D721Med (cell line): ENCODE measurements around the gene KCNH2.

ENCODE experiments used
- DNase-seq: peaks from one replicate; pipeline ENCODE4 v3.0.0; 2011; ENCODE audit warnings: low spot score; ENCODE audit not compliant: insufficient read length
- FAIRE-seq: peaks from 2 replicates; lab custom pipeline; 2011; peaks lifted over from hg19 to GRCh38; lab: Jason Lieb, UNC
- TF ChIP-seq, protein P1 (sequence below): IDR thresholded peaks from 2 replicates; pipeline ENCODE4 v1.5.1; 2012; ENCODE audit warnings: mild to moderate bottlenecking, control low read depth; ENCODE audit not compliant: insufficient read depth; ENCODE audit errors: missing control alignments

Gene KCNH2

DNA sequence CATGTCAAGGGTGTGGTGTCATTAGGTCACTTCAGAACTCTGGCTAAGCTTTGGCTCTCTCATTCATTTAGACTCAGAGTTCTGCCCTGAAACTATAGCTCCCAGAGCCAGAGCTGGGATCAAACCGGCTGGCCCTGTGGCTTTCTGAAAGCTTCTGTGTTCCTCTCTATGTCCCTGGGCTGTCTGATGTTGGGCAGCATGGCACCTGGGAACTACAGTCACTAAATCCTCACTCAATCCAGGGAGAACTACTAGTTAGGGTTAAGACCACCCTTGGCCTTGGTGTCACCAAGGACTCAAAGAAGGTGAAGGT, 32.9 kb upstream of the KCNH2 start:
- FAIRE-seq (no peak), DNase-seq (no peak)
- TF ChIP-seq, protein P1, sequence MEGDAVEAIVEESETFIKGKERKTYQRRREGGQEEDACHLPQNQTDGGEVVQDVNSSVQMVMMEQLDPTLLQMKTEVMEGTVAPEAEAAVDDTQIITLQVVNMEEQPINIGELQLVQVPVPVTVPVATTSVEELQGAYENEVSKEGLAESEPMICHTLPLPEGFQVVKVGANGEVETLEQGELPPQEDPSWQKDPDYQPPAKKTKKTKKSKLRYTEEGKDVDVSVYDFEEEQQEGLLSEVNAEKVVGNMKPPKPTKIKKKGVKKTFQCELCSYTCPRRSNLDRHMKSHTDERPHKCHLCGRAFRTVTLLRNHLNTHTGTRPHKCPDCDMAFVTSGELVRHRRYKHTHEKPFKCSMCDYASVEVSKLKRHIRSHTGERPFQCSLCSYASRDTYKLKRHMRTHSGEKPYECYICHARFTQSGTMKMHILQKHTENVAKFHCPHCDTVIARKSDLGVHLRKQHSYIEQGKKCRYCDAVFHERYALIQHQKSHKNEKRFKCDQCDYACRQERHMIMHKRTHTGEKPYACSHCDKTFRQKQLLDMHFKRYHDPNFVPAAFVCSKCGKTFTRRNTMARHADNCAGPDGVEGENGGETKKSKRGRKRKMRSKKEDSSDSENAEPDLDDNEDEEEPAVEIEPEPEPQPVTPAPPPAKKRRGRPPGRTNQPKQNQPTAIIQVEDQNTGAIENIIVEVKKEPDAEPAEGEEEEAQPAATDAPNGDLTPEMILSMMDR = no peak

DNA sequence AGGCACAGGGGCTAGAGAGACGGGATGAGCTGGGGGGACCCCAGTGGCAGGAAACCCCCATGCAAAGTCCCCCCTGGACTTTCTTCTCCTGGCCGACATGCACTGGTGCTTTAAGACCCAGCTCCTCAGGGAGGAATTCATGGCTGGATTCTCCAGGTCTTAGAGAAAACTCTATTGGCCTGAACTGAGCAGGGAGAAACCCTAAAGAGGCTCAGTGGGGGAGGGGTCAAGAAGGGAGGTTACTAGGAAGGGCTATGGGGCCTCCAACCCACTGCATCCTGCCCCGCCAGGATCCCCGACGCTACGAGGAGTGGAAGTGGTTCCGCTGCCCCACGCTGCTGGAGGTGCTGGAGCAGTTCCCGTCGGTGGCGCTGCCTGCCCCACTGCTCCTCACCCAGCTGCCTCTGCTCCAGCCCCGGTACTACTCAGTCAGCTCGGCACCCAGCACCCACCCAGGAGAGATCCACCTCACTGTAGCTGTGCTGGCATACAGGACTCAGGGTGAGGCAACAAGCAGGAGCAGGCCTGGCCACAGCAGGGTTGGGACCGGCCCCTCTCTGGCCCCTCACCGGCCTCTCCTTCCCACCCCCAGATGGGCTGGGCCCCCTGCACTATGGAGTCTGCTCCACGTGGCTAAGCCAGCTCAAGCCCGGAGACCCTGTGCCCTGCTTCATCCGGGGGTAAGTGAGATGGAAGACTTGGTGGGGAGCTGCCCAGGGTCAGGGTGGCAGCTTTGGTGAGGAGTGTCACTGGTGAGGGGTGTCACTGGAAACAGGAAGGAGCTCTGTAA, 32.4 kb upstream of the KCNH2 start:
- FAIRE-seq (no peak), DNase-seq (no peak)
- TF ChIP-seq, protein P1 = no peak

DNA sequence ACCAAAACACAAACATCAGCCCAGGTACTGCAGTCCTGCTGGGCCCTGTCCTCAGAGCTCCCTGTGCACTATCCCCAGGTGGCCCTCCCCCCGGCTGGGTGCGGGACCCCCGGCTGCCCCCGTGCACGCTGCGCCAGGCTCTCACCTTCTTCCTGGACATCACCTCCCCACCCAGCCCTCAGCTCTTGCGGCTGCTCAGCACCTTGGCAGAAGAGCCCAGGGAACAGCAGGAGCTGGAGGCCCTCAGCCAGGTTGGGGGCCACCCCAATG, 31.9 kb upstream of the KCNH2 start:
- TF ChIP-seq, protein P1 = no peak
- no peak for FAIRE-seq
- no peak for DNase-seq

DNA sequence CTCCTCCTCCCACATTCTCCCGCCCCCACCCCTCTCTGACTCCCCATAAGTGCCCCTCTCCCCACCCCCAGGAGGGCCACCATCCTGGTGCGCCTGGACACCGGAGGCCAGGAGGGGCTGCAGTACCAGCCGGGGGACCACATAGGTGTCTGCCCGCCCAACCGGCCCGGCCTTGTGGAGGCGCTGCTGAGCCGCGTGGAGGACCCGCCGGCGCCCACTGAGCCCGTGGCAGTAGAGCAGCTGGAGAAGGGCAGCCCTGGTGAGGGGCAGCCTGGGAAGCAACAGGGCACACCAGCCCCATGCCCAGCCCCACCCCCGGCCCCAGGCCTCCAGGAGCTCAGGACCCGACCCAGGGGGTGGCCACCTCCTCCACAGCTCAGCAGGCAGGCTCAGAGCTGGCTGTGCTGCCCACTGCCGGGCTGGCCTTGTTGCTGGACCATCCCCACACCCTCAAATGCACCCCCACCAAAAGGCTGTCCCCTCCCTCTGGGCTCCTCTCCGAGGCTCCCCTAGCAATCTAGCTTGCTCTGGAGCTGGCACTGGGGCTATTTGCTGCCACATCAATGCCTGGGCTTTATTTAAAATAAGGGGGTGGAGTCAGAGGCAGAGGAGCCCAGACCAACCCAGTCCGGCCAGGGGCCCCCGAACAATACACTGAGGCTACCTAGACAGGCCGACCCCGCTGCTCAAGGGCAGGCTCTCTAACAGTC, 31.4 kb upstream of the KCNH2 start:
- FAIRE-seq (no peak), DNase-seq (no peak)
- TF ChIP-seq, protein P1 = no peak

DNA sequence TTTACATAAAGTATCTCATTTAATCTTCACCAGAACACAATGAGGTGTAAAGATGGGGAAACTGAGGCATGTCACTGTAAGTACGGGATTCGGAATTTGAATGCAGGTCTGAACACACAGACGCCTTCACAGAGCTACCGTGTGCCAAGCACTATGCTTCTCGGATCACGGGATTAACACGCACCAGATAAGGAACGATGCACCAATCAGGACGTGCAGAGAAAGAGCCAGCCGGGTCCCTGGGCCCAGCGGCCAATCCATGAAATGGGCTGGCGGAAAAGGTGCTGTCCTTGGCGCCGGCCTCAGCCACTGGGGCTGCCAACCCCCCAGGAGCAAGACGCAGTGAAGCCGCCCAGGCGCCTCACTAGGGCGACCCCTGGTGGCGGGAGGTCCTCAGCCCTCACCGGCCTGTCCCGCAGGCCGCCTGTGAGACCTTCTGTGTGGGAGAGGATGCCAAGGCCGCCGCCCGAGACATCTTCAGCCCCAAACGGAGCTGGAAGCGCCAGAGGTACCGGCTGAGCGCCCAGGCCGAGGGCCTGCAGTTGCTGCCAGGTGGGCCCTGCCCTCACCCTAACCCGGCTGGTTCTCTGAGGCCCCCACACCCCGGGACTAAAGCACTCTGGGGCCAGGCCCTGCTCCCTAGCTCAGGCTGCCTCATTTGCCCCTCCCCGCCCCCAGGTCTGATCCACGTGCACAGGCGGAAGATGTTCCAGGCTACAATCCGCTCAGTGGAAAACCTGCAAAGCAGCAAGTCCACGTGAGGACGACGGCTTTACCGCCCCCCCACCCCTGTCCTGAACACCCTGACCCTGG, 30.6 kb upstream of the KCNH2 start:
- TF ChIP-seq, protein P1 = peak; percentile 78
- no peak for FAIRE-seq

DNA sequence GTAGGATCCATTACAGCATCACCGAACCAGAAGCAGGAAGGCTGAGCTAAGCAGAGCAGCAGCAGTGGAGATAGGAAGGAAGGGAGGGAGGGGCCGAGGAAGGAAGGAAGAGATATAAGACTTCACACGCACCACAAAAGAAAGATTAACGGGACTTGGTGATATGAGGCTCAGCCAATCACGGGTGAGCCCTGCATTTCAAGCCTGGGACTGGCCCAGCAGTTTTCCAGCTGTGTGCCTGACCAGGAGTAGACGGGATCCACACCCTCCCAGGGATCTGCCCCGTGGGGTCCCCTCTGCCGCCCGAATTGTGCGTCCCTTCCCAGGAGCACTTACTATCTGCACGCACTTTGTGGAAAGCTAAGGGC, 30.0 kb upstream of the KCNH2 start:
- TF ChIP-seq, protein P1 = no peak
- DNase-seq = no peak
- no peak for FAIRE-seq

More for the DNA sequence above, 30.6 kb upstream of the KCNH2 start:
- DNase-seq = no peak
